Stimulated activated CD8-positive, alpha-beta memory T cell treated with anti-CD3 and anti-CD28 coated beads, Interleukin-12 subunit alpha, Interleukin-12 subunit beta, amount 100 ng/mL, for 4 hours (primary cell): ENCODE data around the gene BTBD1.
"Not testable (repeated sequence)": the region's sequence is repeated elsewhere in the genome, so short reads cannot be mapped to it uniquely, and the experiment has no call there.

ENCODE experiments used
- DNase-seq: peaks from one replicate; pipeline ENCODE4 v3.0.0-alpha.2; 2020; ENCODE audit warnings: low read depth

The BTBD1 gene

GRCh38 chr15:83094583-83094982, 27.5 kb upstream of the BTBD1 start:
- no peak for DNase-seq

- no peak for DNase-seq
Observed at GRCh38 chr15:83092309-83092976, 25.4 kb upstream of the BTBD1 start.

- not testable (repeated sequence) for DNase-seq
Observed at GRCh38 chr15:83091965-83092308, 24.9 kb upstream of the BTBD1 start.

- no peak for DNase-seq
Observed at GRCh38 chr15:83090465-83090864, 23.4 kb upstream of the BTBD1 start.

GRCh38 chr15:83088876-83089275, 21.8 kb upstream of the BTBD1 start:
- DNase-seq, result no peak

GRCh38 chr15:83087576-83087975, 20.5 kb upstream of the BTBD1 start:
- DNase-seq, result no peak

GRCh38 chr15:83085864-83086552, 19.0 kb upstream of the BTBD1 start:
- DNase-seq, result not testable (repeated sequence)

- DNase-seq, result not testable (repeated sequence)
Observed at GRCh38 chr15:83085461-83085860, 18.4 kb upstream of the BTBD1 start.

- DNase-seq, result no peak
Observed at GRCh38 chr15:83082730-83083386, 15.8 kb upstream of the BTBD1 start.

GRCh38 chr15:83081256-83082014, 14.4 kb upstream of the BTBD1 start:
- no peak for DNase-seq

GRCh38 chr15:83078712-83079111, 11.7 kb upstream of the BTBD1 start:
- DNase-seq, result no peak

- DNase-seq, result no peak
Observed at GRCh38 chr15:83077491-83078230, 10.6 kb upstream of the BTBD1 start.

- DNase-seq, result peak; percentile 17
Observed at GRCh38 chr15:83069211-83069642, 2.2 kb upstream of the BTBD1 start.

- no peak for DNase-seq
Observed at GRCh38 chr15:83068054-83068453, 1.0 kb upstream of the BTBD1 start.

- no peak for DNase-seq
Observed at GRCh38 chr15:83067638-83067962, 548 bp upstream of the BTBD1 start.

- DNase-seq, result no peak
Observed at GRCh38 chr15:83066034-83066733, 868 bp downstream of the BTBD1 start.

GRCh38 chr15:83065431-83065830, 1.6 kb downstream of the BTBD1 start:
- no peak for DNase-seq

- DNase-seq, result no peak
Observed at GRCh38 chr15:83064859-83065258, 2.2 kb downstream of the BTBD1 start.

- no peak for DNase-seq
Observed at GRCh38 chr15:83063551-83063950, 3.5 kb downstream of the BTBD1 start.

GRCh38 chr15:83062768-83063180, 4.3 kb downstream of the BTBD1 start:
- DNase-seq, result no peak

- DNase-seq, result no peak
Observed at GRCh38 chr15:83061680-83062079, 5.4 kb downstream of the BTBD1 start.
